ENCODE results near the gene PRKCZ.

GRCh38 chr1:2024451-2024850, 25.8 kb upstream of the PRKCZ start:
- TF ChIP-seq POLR2AphosphoS5 (IDR thresholded peaks at IDR 0.05) (no peak), CTCF (IDR thresholded peaks at IDR 0.05) (no peak), POLR2A (IDR thresholded peaks at IDR 0.05) (no peak)
